Measurements from ENCODE around the gene RAP1GDS1.
"Not testable (repeated sequence)": the region's sequence is repeated elsewhere in the genome, so short reads cannot be mapped to it uniquely, and the experiment has no call there.

RAP1GDS1 gene

DNA sequence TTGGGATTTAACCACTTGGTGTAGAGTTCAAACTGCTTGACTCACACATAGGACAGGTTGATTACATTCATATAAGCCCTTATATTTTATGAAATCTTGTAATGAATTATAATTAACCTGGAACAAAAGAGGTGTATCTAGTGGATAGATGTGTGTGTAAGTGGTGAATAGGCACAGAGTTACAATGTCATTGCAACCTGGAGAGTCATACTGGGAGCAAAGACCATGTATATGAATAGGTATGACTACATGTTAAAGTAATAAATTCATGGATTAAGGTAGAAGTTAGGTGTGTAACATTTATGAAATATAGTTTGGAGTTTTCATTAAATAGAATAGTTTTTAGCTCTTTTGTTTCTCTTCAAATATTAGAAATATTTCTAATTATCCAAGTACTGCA, 26.1 kb downstream of the RAP1GDS1 start:
- H3K27ac ChIP-seq: no peak overlapping the region
- DNase-seq (ENCODE audit: low read depth, low spot score): no peak

DNA sequence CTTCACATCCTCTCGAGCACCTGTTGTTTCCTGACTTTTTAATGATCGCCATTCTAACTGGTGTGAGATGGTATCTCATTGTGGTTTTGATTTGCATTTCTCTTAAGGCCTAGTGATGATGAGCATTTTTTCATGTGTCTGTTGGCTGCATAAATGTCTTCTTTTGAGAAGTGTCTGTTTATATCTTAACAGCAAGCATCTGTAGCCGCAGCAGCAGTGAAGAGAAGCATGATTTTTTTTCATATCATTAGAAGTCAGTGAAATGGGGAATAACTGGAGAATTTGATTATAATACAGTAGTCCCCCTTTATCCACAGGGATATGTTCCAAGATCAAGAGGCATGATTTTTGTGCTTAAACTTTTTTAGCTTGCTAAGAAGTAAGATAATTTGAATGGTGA, 27.5 kb downstream of the RAP1GDS1 start:
- not testable (repeated sequence) for DNase-seq (ENCODE audit: low read depth, low spot score); H3K27ac ChIP-seq

DNA sequence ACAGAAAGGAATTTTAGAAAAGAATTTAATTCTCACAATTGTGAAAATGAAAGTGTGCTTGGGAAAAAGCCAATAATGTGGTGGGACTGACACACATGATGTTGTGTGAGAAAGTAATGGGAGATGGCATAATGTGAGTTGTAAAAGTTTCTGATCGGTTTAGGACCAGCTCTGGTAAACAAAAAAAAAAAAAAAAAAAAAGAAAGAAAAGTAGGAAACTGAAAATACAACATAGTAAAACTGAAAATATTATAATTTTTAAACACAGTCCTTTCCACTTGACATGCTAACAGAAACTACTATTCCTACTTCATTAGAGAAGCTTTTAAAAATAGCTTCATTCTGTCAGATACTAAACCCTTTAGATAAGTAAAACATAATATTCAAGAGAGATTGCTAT, 28.2 kb downstream of the RAP1GDS1 start:
- no peak overlapping the region for H3K27ac ChIP-seq
- DNase-seq (ENCODE audit: low read depth, low spot score): no peak

- no peak for DNase-seq (ENCODE audit: low read depth, low spot score)
- H3K27ac ChIP-seq: peak overlapping the region; percentile 45
Measured at GRCh38 chr4:98290511-98290910, 29.3 kb downstream of the RAP1GDS1 start.

GRCh38 chr4:98293104-98293887, 32.1 kb downstream of the RAP1GDS1 start:
- DNase-seq (ENCODE audit: low read depth, low spot score): no peak
- no peak overlapping the region for H3K27ac ChIP-seq

DNA sequence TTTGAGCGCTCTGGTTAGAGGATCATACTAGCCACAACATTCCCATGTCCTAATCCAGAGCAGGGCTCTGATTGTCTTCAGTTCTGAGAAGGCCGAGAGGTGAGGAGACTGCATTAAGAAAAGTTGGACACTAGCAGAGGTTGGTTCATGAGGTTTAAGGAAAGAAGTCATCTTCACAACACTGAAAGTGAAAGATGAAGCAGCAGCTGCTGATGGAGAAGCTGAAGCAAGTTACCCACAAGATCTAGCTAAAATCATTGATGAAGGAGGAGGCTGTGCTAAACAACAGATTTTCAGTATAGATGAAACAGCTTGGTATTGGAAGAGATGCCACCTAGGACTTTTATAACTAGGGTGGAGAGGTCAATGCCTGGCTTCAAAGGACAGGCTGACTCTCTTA, 36.8 kb downstream of the RAP1GDS1 start:
- no peak for DNase-seq (ENCODE audit: low read depth, low spot score)
- H3K27ac ChIP-seq: no peak overlapping the region

DNA sequence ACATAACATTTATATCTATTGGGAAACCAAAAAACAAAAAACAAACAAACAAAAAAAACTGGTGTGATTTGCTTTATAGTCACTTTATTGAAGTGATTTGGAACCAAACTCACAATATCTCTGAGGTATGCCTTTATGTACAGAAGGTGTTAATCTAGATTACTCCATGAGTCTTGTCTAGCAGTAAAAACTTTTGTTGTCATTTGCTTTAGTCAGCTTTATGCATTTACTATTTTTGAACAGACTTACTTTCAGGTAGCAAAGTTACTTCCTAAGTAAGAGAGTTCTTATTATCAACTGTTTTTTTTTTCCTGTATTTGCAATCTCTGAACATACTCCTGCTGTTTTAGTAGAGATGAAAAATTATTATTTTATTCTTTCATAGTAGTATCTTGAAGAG, 39.5 kb downstream of the RAP1GDS1 start:
- no peak for DNase-seq (ENCODE audit: low read depth, low spot score)
- H3K27ac ChIP-seq: no peak overlapping the region

- H3K27ac ChIP-seq: no peak overlapping the region
- DNase-seq (ENCODE audit: low read depth, low spot score): no peak
Measured at GRCh38 chr4:98305576-98305975, 44.4 kb downstream of the RAP1GDS1 start.

DNA sequence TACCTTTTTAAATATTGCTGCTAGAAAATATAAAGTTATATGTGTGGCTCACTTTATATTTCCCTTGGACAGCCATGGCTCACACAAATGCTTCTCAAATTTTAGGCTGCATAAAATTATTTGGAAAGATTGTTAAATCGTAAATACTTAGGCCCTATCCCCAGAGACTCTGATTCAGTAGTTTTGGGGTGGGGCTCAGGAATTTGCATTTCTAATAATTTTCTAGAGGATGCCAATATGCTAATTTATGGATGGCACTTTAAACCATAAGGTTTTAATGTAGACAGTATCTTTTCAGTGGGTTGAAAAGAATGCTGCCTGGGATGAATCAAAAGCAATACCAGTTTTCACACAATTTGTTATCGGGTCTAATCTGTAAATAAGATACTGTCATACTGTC, 49.7 kb downstream of the RAP1GDS1 start:
- DNase-seq (ENCODE audit: low read depth, low spot score): no peak
- H3K27ac ChIP-seq: no peak overlapping the region

DNA sequence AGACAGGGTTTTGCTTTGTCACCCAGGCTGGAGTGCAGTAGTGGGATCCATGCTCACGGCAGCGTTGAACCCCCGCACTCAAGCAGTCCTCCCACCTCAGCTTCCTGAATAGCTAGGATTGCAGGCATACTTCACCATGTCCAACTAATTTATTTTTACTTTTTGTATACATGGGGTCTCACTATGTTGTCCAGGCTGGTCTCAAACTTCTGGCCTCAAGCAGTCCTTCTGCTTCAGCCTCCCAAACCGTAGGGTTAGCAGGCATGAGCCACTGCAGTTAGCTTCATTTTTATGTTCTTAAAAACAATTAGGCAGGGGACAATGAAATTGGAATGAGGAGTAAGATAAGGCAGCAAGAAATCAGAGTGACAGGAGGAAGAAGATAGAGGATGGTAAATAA, 50.5 kb downstream of the RAP1GDS1 start:
- DNase-seq (ENCODE audit: low read depth, low spot score): no peak
- no peak overlapping the region for H3K27ac ChIP-seq

DNA sequence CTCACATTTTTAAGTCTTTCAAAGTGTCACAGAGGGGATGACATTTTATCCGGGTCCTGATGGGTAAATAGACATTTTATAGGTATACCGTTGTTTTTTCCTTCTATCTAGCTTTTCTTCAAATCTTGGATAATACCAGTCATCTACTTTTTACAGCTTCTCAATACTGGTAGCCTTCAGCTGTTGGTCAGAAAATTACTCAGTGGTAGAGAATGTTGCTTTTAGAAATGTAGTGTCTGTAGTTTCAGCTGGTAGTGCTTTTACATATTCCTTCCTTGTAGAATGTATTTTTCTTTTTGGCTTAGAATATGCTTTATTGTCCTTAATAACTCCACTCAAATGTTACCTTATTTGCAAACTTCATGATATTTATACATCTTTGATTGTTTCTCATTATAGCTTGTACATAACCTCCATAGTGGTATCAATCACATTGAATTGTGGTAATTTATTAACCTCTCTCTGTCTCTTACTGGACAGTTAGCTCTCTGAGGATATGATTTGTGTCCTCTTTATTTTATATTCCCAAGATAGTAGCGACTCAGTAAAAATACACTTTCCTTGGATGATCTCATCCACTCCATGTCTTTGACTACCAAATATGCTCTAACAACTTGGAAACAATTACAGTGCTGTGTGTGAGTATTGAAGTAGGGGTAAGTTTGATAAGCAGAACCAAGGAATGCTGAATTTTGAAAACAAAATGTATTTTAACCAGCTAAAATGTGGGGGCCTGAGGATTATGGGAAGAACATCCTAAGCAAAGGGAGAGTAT, 53.8 kb downstream of the RAP1GDS1 start:
- DNase-seq (ENCODE audit: low read depth, low spot score): no peak
- no peak overlapping the region for H3K27ac ChIP-seq

- H3K27ac ChIP-seq: peak overlapping the region; percentile 67
- peak; percentile 58 for DNase-seq (ENCODE audit: low read depth, low spot score)
Measured at GRCh38 chr4:98318521-98318920, 57.3 kb downstream of the RAP1GDS1 start.

DNA sequence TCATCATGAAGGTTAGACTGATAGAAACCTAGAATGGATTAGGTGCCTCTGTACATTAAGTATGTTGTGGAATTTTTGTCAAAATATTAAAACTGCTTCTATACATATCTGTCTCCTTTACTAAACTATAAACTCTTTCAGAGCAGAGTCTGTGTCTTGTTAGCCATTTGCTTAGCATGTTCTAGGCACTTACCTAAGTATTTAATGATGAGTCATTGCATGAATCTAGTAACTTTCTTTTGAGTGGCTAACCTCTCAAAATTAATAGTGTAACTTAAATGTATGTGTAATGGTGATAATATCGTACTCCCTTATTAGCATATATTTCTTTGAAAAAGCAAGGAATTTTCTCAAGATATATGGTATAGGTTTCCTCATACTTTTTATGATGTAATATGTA, 57.8 kb downstream of the RAP1GDS1 start:
- H3K27ac ChIP-seq: peak overlapping the region; percentile 67
- no peak for DNase-seq (ENCODE audit: low read depth, low spot score)

DNA sequence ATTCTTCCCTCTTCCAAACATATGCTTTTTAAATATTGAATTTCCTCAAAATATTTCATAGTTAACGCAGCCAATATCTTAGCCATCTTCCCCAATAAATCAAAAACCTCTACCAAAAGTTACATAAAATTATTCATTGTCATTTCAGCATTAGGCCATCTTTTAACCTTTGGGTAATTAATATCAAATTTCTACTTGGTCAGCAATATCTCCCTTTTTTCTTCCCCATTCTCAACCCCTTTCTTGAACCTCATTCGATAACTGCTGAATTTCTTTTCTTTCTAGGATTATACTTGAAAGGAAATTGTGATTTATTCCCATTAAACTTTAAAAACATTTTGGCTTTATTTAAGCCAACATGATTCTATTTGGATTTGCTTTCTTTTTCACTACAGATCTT, 65.0 kb downstream of the RAP1GDS1 start:
- no peak for DNase-seq (ENCODE audit: low read depth, low spot score)
- H3K27ac ChIP-seq: no peak overlapping the region

DNA sequence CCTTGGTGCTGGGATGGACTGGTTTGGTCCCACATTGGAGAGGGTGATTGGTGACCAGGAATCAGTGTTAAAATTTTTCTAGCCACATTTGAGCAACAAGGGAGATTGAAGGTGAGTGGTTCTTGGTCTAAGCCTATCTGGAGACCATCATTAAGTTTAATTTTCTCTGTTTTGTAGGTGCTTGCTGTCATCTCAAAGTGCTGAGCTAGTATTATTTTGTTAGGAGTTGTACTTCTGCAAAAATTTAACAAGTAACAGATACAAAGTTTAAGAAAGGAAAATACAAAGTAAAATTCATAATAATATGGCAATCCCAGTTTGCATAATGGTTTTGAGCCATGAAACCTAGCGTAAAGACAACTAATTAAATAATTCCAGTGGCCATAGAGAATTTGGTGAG, 66.5 kb downstream of the RAP1GDS1 start:
- no peak for DNase-seq (ENCODE audit: low read depth, low spot score)
- H3K27ac ChIP-seq: no peak overlapping the region

DNA sequence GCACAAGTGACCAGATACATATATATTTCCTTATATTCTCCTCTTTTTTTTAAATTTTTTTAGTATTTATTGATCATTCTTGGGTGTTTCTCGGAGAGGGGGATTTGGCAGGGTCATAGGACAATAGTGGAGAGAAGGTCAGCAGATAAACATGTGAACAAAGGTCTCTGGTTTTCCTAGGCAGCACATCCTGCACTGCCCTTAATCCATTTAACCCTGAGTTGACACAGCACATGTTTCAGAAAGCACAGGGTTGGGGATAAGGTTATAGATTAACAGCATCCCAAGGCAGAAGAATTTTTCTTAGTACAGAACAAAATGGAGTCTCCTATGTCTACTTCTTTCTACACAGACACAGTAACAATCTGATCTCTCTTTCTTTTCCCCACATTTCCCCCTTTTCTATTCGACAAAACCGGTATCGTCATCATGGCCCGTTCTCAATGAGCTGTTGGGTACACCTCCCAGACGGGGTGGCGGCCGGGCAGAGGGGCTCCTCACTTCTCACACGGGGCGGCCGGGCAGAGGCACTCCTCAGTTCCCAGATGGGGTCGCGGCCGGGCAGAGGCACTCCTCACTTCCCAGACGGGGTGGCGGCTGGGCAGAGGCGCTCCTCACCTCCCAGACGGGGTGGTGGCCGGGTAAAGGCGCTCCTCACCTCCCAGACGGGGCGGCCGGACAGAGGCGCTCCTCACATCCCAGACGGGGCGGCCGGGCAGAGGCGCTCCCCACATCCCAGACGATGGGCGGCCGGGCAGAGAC, 68.9 kb downstream of the RAP1GDS1 start:
- not testable (repeated sequence) for DNase-seq (ENCODE audit: low read depth, low spot score); H3K27ac ChIP-seq

DNA sequence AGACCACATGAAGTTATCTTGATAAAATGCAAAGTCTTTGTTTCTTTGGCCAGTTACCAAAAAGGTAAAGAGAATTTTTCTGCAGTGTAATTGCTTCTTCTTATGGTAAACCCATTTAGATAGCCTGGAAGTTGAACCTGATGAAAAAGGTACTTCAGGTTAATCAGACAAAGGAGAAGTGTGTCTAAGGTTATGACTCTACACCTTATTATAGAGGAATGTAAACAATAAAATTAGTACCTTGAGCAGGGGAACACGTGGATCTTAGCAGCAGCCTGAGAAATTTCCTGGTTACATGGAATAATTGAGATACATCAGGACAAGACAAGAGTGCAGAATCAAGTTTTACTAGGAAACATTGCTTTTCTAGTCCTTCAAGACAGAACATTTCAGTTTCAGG, 70.8 kb downstream of the RAP1GDS1 start:
- no peak for DNase-seq (ENCODE audit: low read depth, low spot score)
- H3K27ac ChIP-seq: no peak overlapping the region

GRCh38 chr4:98334461-98334860, 73.3 kb downstream of the RAP1GDS1 start:
- no peak overlapping the region for H3K27ac ChIP-seq
- DNase-seq (ENCODE audit: low read depth, low spot score): no peak

DNA sequence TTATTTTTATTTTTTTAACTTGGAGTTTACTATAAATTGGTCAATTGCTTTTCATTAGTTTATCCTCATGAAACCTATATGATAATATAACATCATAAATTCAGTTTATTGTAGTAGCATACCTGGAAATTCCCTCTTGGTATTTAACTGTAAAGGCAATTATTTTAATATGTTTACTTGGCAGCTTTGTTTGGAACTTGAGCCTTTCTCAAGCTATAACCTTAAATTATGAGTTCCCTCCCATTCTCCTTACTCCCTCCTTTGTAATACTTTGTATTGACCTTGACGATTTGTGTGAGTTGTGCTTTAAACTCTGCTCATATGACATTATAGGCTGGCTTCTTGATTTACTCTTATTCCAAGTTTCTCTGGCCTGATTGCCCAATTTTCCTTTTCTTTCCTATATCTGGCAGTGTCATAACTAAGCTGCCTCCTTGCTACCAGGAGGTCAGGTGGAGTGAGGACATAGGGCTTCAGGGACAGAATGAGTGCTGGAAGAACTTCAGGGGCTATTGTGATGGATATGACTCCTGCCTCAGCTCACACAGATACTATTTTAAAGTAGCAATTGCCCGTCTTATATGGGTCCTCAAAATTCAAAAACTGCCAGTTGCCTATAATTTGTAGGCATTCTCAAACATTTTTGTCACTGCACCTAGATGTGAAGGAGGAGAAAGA, 77.7 kb downstream of the RAP1GDS1 start:
- DNase-seq (ENCODE audit: low read depth, low spot score): no peak
- no peak overlapping the region for H3K27ac ChIP-seq

GRCh38 chr4:98341309-98341708, 80.1 kb downstream of the RAP1GDS1 start:
- DNase-seq (ENCODE audit: low read depth, low spot score): no peak
- no peak overlapping the region for H3K27ac ChIP-seq

All from epithelial cell of prostate (primary cell).